Calu3 (cell line): ENCODE data around the gene ETHE1. TPM values are rescaled to one million over a fixed set of nuclear protein-coding genes. Genes with fewer than 3 reads are reported as not detected.
"Not testable (repeated sequence)": the region's sequence is repeated elsewhere in the genome, so short reads cannot be mapped to it uniquely, and the experiment has no call there.

Experiments used
- BruUV-seq: library from RNA; stranded (reverse); fragments of 400-500 nt; replicated peaks from 2 replicates; lab custom pipeline; 2021; lab: Mats Ljungman, UMichigan
- CTCF ChIA-PET: fragments of 300-600 bp; sonication (Branson Sonifier 250); formaldehyde crosslinking; loops from one replicate; lab custom pipeline; 2022; ENCODE audit warnings: antibody characterized with exemption; lab: Charles Lee
- DNase-seq: peaks from one replicate; pipeline ENCODE4 v3.0.0; 2022
- H3K27ac Mint-ChIP-seq: one replicate; pipeline ENCODE4 v1.8.0; 2022; ENCODE audit warnings: mixed read lengths; ENCODE audit not compliant: unreplicated experiment
- H3K27me3 Mint-ChIP-seq: one replicate; pipeline ENCODE4 v1.8.0; 2022; ENCODE audit warnings: mixed read lengths; ENCODE audit not compliant: unreplicated experiment
- H3K36me3 Mint-ChIP-seq: one replicate; pipeline ENCODE4 v1.8.0; 2022; ENCODE audit warnings: mild to moderate bottlenecking, moderate library complexity, mixed read lengths; ENCODE audit not compliant: insufficient read depth, unreplicated experiment
- H3K4me1 Mint-ChIP-seq: one replicate; pipeline ENCODE4 v1.8.0; 2022; ENCODE audit warnings: mild to moderate bottlenecking, low read depth, mixed read lengths; ENCODE audit not compliant: unreplicated experiment
- H3K4me3 Mint-ChIP-seq: one replicate; pipeline ENCODE4 v1.8.0; 2022; ENCODE audit warnings: mild to moderate bottlenecking, low read depth, moderate library complexity, mixed read lengths; ENCODE audit not compliant: unreplicated experiment
- H3K9me3 Mint-ChIP-seq: one replicate; pipeline ENCODE4 v1.8.0; 2022; ENCODE audit warnings: low read depth, mixed read lengths; ENCODE audit not compliant: unreplicated experiment
- CTCF ChIP-seq: fragments of 200-600 bp; IDR thresholded peaks from one replicate; pipeline ENCODE4 v1.8.0; 2022; ENCODE audit warnings: antibody characterized with exemption; ENCODE audit not compliant: unreplicated experiment
- intact Hi-C: fragments of 100-400 bp; cut with micrococcal nuclease; formaldehyde crosslinking; loops from one replicate; pipeline ENCODE4 v1.10.0; 2022; ENCODE audit not compliant: unreplicated experiment
- total RNA-seq: library from RNA; stranded (reverse); gene quantifications from 2 replicates; pipeline ENCODE4 v1.2.3, GENCODE V29; 2022

ETHE1 gene
- total RNA-seq, 1 experiment from 2014 or later: 44.8 TPM

- no peak for DNase-seq
- H3K4me3 Mint-ChIP-seq: no peak overlapping the region
- peaks cover 13% of the 10 kb centered on the region for H3K4me1 Mint-ChIP-seq
- no TSS peak for BruUV-seq
- peaks cover 11% of the 10 kb centered on the region for H3K36me3 Mint-ChIP-seq
- H3K9me3 Mint-ChIP-seq: no peaks in the 10 kb centered on the region
- no peaks in the 10 kb centered on the region for H3K27me3 Mint-ChIP-seq
- intact Hi-C loops: no loop called here
- CTCF ChIA-PET: interaction anchor here (0.7 to 1.6 kb wide), 2 partner anchors 14 to 71 kb away, joined by 3 to 8 read pairs; partner anchors contain the start of gene PHLDB3
- TF ChIP-seq CTCF: no peak
- no peak overlapping the region for H3K27ac Mint-ChIP-seq
These were observed 8.9 kb downstream of the ETHE1 start for GRCh38 chr19:43518051-43518450.

GRCh38 chr19:43512399-43512798 is 14.6 kb downstream of the ETHE1 start:
- H3K4me1 Mint-ChIP-seq, H3K27ac Mint-ChIP-seq, H3K4me3 Mint-ChIP-seq, BruUV-seq, intact Hi-C loops, CTCF ChIA-PET, DNase-seq, H3K9me3 Mint-ChIP-seq, H3K27me3 Mint-ChIP-seq: not testable (repeated sequence)
- H3K36me3 Mint-ChIP-seq: peaks cover 17% of the 10 kb centered on the region

GRCh38 chr19:43511324-43511723 is 15.7 kb downstream of the ETHE1 start:
- BruUV-seq: no TSS peak

GRCh38 chr19:43510713-43511112 is 16.3 kb downstream of the ETHE1 start:
- Mint-ChIP-seq H3K36me3 (peaks cover 11% of the 10 kb centered on the region), H3K27ac (no peak overlapping the region), H3K9me3 (peaks cover 2% of the 10 kb centered on the region), H3K27me3 (no peaks in the 10 kb centered on the region), H3K4me3 (no peak overlapping the region), H3K4me1 (no peaks in the 10 kb centered on the region)
- TF ChIP-seq CTCF: no peak
- no TSS peak for BruUV-seq
- intact Hi-C loops: no loop called here
- CTCF ChIA-PET: interaction anchor here (0.6 to 0.9 kb wide), 2 partner anchors 12 to 955 kb away, joined by 5 to 7 read pairs; no protein-coding TSS in a partner anchor
- DNase-seq: no peak

More at GRCh38 chr19:43511324-43511723, 15.7 kb downstream of the ETHE1 start:
- Mint-ChIP-seq H3K4me3 (no peak overlapping the region), H3K36me3 (peaks cover 11% of the 10 kb centered on the region), H3K27ac (no peak overlapping the region), H3K27me3 (no peaks in the 10 kb centered on the region), H3K9me3 (peaks cover 2% of the 10 kb centered on the region), H3K4me1 (no peaks in the 10 kb centered on the region)
- intact Hi-C loops: no loop called here
- DNase-seq: no peak
- TF ChIP-seq CTCF: no peak
- CTCF ChIA-PET: no interaction called here

- H3K27me3 Mint-ChIP-seq: no peaks in the 10 kb centered on the region
- peaks cover 21% of the 10 kb centered on the region for H3K4me1 Mint-ChIP-seq
- TF ChIP-seq CTCF: no peak
- H3K4me3 Mint-ChIP-seq: no peak overlapping the region
- H3K36me3 Mint-ChIP-seq: peaks cover 35% of the 10 kb centered on the region
- peaks cover 2% of the 10 kb centered on the region for H3K9me3 Mint-ChIP-seq
- intact Hi-C loops: no loop called here
- CTCF ChIA-PET: interaction anchor here (0.6 kb wide), 1 partner anchor 94 kb away, joined by 6 read pairs; no protein-coding TSS in a partner anchor
- no peak overlapping the region for H3K27ac Mint-ChIP-seq
- no peak for DNase-seq
- BruUV-seq: no TSS peak
These were observed 19.1 kb downstream of the ETHE1 start for GRCh38 chr19:43507880-43508279.
